Measurements from ENCODE around the gene SHOC2. TPM values are rescaled to one million over a fixed set of nuclear protein-coding genes. Genes with fewer than 3 reads are reported as not detected.
A peak's percentile ranks its signal among the peaks of the same experiment; 100 is the strongest.

The SHOC2 gene
- polyA plus RNA-seq, 1 donor from 2014 or later, result 46.0 TPM

DNA sequence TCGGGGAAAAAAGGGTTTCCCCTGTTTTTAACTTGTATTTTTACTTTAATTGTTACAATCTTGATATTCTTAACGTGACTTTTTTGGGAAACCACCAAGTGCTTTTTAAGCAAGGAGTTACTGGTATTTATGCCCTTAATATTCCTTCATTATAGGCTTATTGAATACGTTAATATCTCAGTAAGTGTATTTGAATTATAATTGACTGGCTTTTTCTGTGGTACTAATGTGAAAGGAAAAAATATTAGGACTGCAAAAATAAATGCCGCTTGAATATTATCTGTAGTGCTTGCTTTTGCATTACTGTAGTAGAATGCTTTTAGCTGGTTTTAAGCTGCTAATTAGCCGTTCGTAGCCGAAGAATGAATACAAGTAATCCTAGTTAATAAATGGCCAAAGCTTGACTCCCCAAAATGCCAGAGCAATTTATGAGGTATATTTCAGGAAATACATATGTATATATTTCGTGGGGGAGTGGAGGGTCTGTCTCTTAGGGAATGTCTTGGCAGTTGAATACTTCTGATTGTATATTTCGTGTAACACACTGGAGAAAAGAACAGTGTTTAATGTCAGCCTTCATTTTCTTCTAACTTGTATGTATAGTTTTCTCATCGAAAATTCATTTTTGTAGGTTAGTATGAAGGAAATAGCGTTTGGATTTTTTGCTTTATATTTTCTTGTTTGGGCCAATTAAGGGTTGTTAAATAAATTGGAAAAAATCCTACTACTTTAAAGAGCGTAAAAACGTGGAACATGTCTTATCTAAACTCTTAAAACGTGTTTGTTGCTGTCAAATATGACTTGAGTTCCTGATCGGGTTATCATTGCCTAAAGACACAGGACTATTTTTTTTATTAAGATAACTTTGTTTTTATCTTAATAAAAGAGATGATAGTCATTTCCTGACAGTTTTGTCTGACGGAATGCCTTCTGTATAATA, 46.1 kb upstream of the SHOC2 start:
- H3K27ac ChIP-seq (ENCODE audit: low read length), result peak overlapping the region; percentile 87
- H3K9me3 ChIP-seq (ENCODE audit: low read length), result no peaks in the 10 kb centered on the region
- H2AFZ ChIP-seq (ENCODE audit: low read depth, low read length), result peak overlapping the region; percentile 71
- H3K36me3 ChIP-seq (ENCODE audit: insufficient read depth, low read length), result no peaks in the 10 kb centered on the region
- H3K9me2 ChIP-seq (ENCODE audit: insufficient read depth, low read length), result no peaks in the 10 kb centered on the region
- H3K9ac ChIP-seq (ENCODE audit: low read length), result peak overlapping the region; percentile 90
- H3K4me2 ChIP-seq (ENCODE audit: low read length), result peak overlapping the region; percentile 66
- no peaks in the 10 kb centered on the region for H3K27me3 ChIP-seq (ENCODE audit: insufficient read depth, low read depth, low read length)
- TF ChIP-seq MXI1 (conservative IDR thresholded peaks at IDR 0.05; ENCODE audit: poor library complexity, severe bottlenecking) (no peak), RAD21 (conservative IDR thresholded peaks at IDR 0.05) (no peak), EZH2 (IDR thresholded peaks at IDR 0.05; ENCODE audit: borderline replicate concordance, insufficient read depth, low read length, poor library complexity, severe bottlenecking) (no peak), EP300 (conservative IDR thresholded peaks at IDR 0.05; ENCODE audit: poor library complexity, severe bottlenecking) (no peak), TAF1 (IDR thresholded peaks at IDR 0.05; ENCODE audit: low read depth) (no peak)
- TF ChIP-seq, protein P1, sequence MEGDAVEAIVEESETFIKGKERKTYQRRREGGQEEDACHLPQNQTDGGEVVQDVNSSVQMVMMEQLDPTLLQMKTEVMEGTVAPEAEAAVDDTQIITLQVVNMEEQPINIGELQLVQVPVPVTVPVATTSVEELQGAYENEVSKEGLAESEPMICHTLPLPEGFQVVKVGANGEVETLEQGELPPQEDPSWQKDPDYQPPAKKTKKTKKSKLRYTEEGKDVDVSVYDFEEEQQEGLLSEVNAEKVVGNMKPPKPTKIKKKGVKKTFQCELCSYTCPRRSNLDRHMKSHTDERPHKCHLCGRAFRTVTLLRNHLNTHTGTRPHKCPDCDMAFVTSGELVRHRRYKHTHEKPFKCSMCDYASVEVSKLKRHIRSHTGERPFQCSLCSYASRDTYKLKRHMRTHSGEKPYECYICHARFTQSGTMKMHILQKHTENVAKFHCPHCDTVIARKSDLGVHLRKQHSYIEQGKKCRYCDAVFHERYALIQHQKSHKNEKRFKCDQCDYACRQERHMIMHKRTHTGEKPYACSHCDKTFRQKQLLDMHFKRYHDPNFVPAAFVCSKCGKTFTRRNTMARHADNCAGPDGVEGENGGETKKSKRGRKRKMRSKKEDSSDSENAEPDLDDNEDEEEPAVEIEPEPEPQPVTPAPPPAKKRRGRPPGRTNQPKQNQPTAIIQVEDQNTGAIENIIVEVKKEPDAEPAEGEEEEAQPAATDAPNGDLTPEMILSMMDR (IDR thresholded peaks at IDR 0.05; ENCODE audit: poor library complexity, severe bottlenecking), result no peak
- H3K79me2 ChIP-seq (replicated peaks; ENCODE audit: insufficient read depth, low read length), result peaks cover 50% of the 10 kb centered on the region
- peak overlapping the region; percentile 87 for H3K4me3 ChIP-seq (ENCODE audit: low read length)
- H3F3A ChIP-seq (ENCODE audit: insufficient read depth, low read length, poor library complexity, severe bottlenecking), result no peaks in the 10 kb centered on the region
- no peaks in the 10 kb centered on the region for H4K20me1 ChIP-seq (ENCODE audit: insufficient read depth)

GRCh38 chr10:110873951-110874350, 45.5 kb upstream of the SHOC2 start:
- H4K20me1 ChIP-seq (ENCODE audit: insufficient read depth), result no peaks in the 10 kb centered on the region
- no peaks in the 10 kb centered on the region for H3F3A ChIP-seq (ENCODE audit: insufficient read depth, low read length, poor library complexity, severe bottlenecking)
- peaks cover 50% of the 10 kb centered on the region for H3K79me2 ChIP-seq (replicated peaks; ENCODE audit: insufficient read depth, low read length)
- no peak overlapping the region for H3K27ac ChIP-seq (ENCODE audit: low read length)
- no peaks in the 10 kb centered on the region for H3K9me3 ChIP-seq (ENCODE audit: low read length)
- TF ChIP-seq, protein P2, sequence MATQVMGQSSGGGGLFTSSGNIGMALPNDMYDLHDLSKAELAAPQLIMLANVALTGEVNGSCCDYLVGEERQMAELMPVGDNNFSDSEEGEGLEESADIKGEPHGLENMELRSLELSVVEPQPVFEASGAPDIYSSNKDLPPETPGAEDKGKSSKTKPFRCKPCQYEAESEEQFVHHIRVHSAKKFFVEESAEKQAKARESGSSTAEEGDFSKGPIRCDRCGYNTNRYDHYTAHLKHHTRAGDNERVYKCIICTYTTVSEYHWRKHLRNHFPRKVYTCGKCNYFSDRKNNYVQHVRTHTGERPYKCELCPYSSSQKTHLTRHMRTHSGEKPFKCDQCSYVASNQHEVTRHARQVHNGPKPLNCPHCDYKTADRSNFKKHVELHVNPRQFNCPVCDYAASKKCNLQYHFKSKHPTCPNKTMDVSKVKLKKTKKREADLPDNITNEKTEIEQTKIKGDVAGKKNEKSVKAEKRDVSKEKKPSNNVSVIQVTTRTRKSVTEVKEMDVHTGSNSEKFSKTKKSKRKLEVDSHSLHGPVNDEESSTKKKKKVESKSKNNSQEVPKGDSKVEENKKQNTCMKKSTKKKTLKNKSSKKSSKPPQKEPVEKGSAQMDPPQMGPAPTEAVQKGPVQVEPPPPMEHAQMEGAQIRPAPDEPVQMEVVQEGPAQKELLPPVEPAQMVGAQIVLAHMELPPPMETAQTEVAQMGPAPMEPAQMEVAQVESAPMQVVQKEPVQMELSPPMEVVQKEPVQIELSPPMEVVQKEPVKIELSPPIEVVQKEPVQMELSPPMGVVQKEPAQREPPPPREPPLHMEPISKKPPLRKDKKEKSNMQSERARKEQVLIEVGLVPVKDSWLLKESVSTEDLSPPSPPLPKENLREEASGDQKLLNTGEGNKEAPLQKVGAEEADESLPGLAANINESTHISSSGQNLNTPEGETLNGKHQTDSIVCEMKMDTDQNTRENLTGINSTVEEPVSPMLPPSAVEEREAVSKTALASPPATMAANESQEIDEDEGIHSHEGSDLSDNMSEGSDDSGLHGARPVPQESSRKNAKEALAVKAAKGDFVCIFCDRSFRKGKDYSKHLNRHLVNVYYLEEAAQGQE (IDR thresholded peaks at IDR 0.05; ENCODE audit: borderline replicate concordance), result no peak
- TF ChIP-seq POLR2AphosphoS5 (IDR thresholded peaks at IDR 0.05) (no peak), RAD21 (conservative IDR thresholded peaks at IDR 0.05) (no peak), MXI1 (conservative IDR thresholded peaks at IDR 0.05; ENCODE audit: poor library complexity, severe bottlenecking) (no peak), EZH2 (IDR thresholded peaks at IDR 0.05; ENCODE audit: borderline replicate concordance, insufficient read depth, low read length, poor library complexity, severe bottlenecking) (no peak), SMC3 (conservative IDR thresholded peaks at IDR 0.05; ENCODE audit: poor library complexity) (no peak), EP300 (conservative IDR thresholded peaks at IDR 0.05; ENCODE audit: poor library complexity, severe bottlenecking) (no peak), TAF1 (IDR thresholded peaks at IDR 0.05; ENCODE audit: low read depth) (no peak)
- TF ChIP-seq, protein P1 (IDR thresholded peaks at IDR 0.05; ENCODE audit: poor library complexity, severe bottlenecking), result no peak
- no peaks in the 10 kb centered on the region for H3K9me2 ChIP-seq (ENCODE audit: insufficient read depth, low read length)
- H2AFZ ChIP-seq (ENCODE audit: low read depth, low read length), result no peak overlapping the region
- peak overlapping the region; percentile 87 for H3K4me3 ChIP-seq (ENCODE audit: low read length)
- peak overlapping the region; percentile 90 for H3K9ac ChIP-seq (ENCODE audit: low read length)
- no peaks in the 10 kb centered on the region for H3K36me3 ChIP-seq (ENCODE audit: insufficient read depth, low read length)
- no peaks in the 10 kb centered on the region for H3K27me3 ChIP-seq (ENCODE audit: insufficient read depth, low read depth, low read length)
- H3K4me2 ChIP-seq (ENCODE audit: low read length), result peak overlapping the region; percentile 66
